SKM-1 treated with dmso at 0.1 percent for 144 hours (cell line): ENCODE measurements around the gene OR6C4.
"Not testable (repeated sequence)": the region's sequence is repeated elsewhere in the genome, so short reads cannot be mapped to it uniquely, and the experiment has no call there.

ENCODE experiments used
- DNase-seq: peaks from one replicate; lab custom pipeline; 2025; ENCODE audit not compliant: unreplicated experiment; lab: John Stamatoyannopoulos, UW

OR6C4 gene

DNA sequence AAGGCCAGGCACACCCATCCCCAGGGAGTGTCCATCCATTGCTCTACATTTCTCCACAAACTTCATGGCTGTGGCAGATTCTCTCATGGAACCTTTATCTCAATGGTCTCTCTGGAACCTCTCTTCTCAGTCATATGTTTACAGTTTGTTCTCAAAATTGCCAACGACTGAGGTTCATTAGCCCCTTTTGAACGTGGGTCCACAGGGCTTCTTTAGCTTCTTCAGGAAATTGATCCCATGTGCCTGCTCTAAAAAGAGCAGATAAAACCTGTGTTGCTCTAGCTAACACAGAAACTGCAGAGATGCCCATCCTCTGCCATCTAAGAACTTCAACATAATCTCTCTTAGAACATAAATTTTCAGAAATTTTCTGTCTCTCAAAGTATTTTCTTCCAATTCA lies at the start of gene OR6C4:
OR6C4 (plus strand) TSS at position 301 of the 400 bp plus-strand sequence. CDS start 1,625 bp downstream, outside the sequence.
- DNase-seq, result no peak

DNA sequence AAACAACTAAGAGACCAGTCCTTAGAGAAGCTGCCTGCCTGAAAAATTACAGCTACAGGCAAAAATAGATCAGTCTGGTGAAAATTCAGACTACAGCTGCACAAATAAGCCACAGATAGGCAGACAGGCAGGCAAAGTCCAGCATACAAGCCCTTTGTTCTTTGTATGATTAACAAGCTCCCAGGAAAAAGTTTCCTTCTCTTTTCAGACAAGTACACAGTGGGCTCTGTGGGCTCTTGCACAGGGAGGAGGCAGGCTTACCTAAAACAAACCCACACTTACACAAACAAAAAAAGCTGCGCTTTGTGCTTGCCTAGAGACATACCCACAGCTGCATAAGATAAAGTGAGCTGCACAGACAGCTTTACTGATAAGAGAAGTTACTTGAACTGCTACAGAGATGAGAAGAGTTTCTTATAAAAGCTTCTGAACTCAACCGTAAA lies 49.6 kb upstream of the OR6C4 start:
- no peak for DNase-seq

DNA sequence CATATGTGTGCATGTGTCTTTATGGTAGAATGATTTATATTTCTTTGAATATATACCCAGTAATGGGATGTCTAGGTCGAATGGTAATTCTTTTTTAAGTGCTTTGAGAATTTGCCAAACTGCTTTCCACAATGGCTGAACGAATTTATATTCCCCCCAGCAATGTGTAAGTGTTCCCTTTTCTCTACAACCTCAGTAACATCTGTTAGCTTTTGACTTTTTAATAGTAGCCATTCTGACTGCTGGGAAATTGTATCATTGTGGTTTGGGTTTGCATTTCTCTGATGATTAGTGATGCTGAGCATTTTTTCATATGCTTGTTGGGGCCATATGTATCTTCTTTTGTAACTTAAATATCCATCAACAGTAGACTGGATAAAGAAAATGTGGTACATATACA lies 47.8 kb upstream of the OR6C4 start:
- DNase-seq, result no peak

DNA sequence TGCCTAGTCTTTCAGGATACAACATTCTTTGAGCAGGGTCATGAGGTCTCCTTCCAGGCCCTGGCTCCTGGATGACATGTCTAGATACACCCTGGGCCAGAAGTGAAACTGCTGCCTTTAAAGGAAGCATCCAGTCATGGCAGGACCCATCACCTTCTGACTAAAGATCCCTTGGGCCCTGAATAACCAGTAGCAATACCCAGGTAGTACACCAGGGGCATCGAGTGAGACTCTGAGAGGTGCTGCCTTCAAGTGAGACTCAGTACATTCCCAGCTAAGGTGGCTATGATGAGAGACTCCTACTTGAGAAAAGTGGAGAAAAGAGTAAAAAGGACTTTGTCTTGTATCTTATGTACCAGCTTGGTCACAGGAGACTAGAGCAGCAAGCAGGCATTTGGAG lies 33.7 kb upstream of the OR6C4 start:
- DNase-seq, result no peak

DNA sequence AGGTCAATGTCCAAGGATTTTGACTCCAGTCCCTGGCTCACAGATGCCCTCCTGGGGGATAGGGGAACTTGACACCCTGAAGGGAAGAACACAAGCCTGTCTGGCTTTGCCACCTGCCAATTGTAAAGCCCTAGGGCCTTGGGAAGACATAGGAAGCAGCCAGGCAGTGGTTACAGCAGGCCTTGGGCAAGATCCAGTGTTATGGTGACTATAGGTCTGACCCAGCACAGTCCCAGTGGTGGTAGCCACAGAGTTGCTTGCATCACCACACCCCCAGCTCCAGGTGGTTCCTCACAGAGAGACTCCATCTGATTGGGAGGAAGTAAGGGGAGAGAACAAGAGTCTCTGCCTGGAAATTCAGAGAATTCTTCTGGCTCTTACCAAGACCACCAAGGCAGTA lies 33.0 kb upstream of the OR6C4 start:
- DNase-seq, result no peak

DNA sequence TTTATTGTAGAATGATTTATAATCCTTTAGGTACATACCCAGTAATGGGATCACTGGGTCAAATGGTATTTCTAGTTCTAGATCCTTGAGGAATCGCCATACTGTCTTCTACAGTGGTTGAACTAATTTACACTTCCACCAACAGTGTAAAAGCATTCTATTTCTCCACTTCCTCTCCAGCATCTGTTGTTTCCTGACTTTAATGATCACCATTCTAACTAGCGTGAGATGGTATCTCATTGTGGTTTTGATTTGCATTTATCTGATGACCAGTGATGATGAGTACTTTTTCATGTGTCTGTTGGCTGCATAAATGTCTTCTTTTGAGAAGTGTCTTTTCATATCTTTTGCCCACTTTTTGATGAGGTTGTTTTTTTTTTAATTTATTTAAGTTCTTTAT lies 1.2 kb upstream of the OR6C4 start:
- not testable (repeated sequence) for DNase-seq

DNA sequence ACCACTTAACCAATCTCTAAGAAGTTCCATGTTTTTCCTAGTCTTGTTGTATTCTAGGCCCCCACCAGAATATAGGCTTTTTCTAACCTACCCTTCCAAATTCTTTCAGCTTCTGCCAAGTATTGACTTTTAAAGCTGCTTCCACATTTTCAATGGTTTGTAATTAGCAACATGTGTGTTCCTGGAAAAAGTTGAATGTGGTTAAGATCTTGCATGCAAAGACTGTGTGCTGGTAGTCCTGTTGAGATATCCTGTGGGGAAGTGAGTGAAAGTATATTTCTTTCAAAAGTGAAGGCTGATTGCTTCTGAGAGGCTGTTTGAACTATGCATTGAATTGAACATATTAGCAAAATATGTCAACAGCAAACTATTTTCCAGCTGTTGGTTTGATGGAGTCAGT lies 646 bp upstream of the OR6C4 start:
- no peak for DNase-seq

DNA sequence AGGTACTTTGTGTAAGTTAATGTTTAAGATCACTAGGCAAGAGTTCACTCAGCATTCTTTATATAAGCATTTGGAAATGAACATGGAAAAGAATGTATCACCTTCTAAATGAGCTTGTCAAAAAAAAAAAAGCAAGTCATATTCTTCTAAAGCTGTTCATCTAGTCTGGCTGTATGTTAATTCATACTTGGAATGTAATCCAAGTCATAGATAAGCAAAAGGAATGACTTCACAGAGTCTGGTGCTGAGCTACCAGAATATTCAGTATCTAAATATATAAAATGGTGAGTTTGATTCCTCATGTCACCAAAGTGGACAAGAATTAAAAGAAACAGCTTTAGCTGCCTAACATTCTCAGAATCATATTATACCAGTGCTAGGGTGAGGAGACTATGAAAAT lies 4.9 kb downstream of the OR6C4 start:
- DNase-seq, result no peak

DNA sequence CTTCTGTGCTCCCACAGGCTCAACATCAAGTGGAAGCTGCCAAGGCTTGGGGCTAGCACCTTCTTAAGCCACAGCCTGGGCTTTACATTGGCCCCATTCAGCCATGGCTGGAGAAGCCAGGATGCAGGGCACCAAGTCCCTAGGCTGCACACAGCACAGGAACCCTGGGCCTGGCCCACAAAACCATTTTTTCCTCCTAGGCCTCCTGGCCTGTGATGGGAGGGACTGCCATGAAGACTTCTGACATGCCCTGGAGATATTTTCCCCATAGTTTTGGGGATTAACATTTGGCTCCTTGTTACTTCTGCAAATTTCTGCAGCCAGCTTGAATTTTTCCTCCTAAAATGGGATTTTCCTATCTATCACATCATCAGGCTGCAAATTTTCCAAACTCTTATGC lies 20.7 kb downstream of the OR6C4 start:
- DNase-seq, result not testable (repeated sequence)

DNA sequence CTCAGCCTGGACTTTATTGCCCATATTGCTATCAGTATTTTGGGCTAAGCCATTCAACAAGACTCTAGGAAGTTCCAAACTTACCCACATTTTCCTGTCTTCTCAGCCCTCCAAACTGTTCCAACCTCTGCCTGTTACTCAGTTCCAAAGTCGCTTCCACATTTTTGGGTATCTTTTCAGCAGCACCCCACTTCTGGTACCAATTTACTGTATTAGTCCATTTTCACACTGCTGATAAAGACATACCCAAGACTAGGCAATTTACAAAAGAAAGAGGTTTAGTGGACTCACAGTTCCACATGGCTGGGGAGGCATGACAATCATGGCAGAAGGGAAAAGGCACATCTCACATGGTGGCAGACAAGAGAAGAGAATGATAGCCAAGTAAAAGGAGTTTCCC lies 21.3 kb downstream of the OR6C4 start:
- not testable (repeated sequence) for DNase-seq

DNA sequence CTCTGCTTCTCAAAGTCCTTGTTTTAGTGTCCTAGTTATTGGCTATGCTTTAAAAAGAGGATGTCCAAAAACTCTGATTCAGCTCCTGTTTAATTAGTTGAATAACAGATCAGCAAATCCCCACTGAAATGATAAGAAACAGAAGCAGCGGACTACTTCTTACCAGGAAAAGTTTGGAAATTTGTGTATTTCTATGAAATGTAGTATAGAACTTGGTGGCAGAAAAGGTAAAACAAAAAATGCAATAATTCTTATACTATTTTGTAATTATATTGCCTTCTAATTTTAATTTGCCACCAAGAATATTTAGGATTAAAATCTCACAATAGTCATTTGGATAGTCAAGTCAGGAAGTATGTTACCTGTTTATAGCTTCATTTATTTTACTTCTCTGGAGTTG lies 22.8 kb downstream of the OR6C4 start, which contains the start of gene OR2AP1:
OR2AP1 (plus strand) TSS at position 301 of the 400 bp plus-strand sequence. CDS start 1,947 bp downstream, outside the sequence.
- no peak for DNase-seq

DNA sequence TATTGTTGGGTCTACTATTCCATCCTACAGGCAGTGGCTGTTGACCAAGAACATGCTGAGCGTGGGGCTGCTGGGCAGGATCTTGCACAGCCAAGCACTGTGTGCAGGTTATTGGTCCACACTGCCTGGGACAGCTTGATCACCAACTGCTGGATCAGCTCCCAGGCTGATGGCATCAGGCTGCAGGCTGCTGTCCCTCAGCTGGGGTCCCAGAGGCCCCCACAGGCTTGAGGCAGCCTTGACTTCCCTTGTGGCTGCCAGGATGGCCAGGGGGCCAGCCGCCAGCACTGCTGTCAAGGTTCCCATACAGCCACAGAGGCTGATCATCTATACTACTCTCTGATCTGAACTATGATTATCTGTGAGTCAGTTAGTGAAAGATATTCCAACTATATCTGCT lies 32.7 kb downstream of the OR6C4 start:
- no peak for DNase-seq

DNA sequence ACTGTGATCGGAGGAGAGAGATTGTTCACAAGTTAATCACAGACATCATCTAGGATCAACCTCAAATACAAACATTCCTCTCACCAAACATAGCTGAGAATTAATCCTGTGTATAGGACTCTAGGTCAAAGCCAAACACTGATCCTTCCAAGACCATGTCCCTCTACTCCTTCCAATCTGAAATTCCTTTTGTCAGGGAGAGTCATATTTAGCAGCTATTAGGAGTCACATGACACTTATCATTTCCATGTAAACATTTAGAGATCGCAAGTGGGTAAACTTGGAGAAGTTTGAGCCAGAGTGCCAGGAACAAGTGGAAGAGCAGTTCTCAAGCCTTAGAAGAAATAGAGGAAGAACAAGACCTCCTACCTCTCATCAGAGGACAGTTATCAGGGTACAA lies 36.4 kb downstream of the OR6C4 start:
- no peak for DNase-seq

DNA sequence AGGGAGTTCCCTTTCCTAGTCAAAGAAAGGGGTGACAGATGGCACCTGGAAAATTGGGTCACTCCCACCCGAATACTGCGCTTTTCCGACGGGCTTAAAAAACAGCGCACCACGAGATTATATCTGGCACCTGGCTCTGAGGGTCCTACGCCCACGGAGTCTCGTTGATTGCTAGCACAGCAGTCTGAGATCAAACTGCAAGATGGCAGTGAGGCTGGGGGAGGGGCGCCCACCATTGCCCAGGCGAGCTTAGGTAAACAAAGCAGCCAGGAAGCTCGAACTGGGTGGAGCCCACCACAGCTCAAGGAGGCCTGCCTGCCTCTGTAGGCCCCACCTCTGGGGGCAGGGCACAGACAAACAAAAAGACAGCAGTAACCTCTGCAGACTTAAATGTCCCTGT lies 40.8 kb downstream of the OR6C4 start:
- DNase-seq, result not testable (repeated sequence)
